ENCODE results near the gene TRIM17. TPM values are rescaled to one million over a fixed set of nuclear protein-coding genes. Genes with fewer than 3 reads are reported as not detected.

TRIM17 gene
- total RNA-seq, 1 experiment from 2014 or later, result not detected

- TF ChIP-seq ZBTB33 (IDR thresholded peaks at IDR 0.05; ENCODE audit: extremely low read depth, insufficient replicate concordance, low read length) (no peak), POLR2AphosphoS5 (IDR thresholded peaks at IDR 0.05; ENCODE audit: low read depth, low read length) (no peak), REST (IDR thresholded peaks at IDR 0.05; ENCODE audit: low read depth) (no peak)
Observed at GRCh38 chr1:228413241-228414010, 3.2 kb downstream of the TRIM17 start (continued).

- H3K27me3 ChIP-seq (ENCODE audit: insufficient read depth, low read length), result no peaks in the 10 kb centered on the region
- BruUV-seq (replicated peaks), result no TSS peak
- intact Hi-C loops (cut with micrococcal nuclease), result no loop called here
- ChIA-PET RAD21 (ENCODE audit: low non-redundant PET in 1 of 2, low total read pairs in 2 of 2, uncharacterized antibody in 2 of 2, unreplicated experiment in 2 of 2) (no interaction called here), POLR2A (interaction anchor here (1.7 kb wide), 1 partner anchor 46 kb away, joined by 10 read pairs; a partner anchor contains a TSS), CTCF (no interaction called here)
- ATAC-seq, result no peak
- no peak overlapping the region for H3K4me3 ChIP-seq (replicated peaks in 1 of 2; ENCODE audit: low read depth in 1 of 2, low read length in 2 of 2)
- no peaks in the 10 kb centered on the region; a peak in 1 of 4 replicates for H3K36me3 ChIP-seq (ENCODE audit: control insufficient read depth in 1 of 2, insufficient read depth in 2 of 2, low read length in 2 of 2)
- no peak overlapping the region for H2AFZ ChIP-seq (ENCODE audit: low read depth, low read length, poor library complexity, severe bottlenecking)
- DNase-seq (ENCODE audit: low read depth, low spot score), result no peak
- no peak for TF ChIP-seq JUND (IDR thresholded peaks at IDR 0.05)
- no peaks in the 10 kb centered on the region for H3K9me2 ChIP-seq (ENCODE audit: insufficient read depth)
- peaks cover 5 to 12% of the 10 kb centered on the region in 2 experiments for H3K4me1 ChIP-seq (ENCODE audit: control insufficient read depth in 1 of 2, insufficient read depth in 2 of 2, low read length in 2 of 2)
- no peaks in the 10 kb centered on the region for H4K20me1 ChIP-seq (ENCODE audit: insufficient read depth)
- H3K4me2 ChIP-seq (ENCODE audit: low read length), result no peak overlapping the region
- H3K9ac ChIP-seq (ENCODE audit: low read length), result no peak overlapping the region
- no peak overlapping the region for H3K27ac ChIP-seq (ENCODE audit: low read depth, low read length)
- no peaks in the 10 kb centered on the region for H3K9me3 ChIP-seq (ENCODE audit: control insufficient read depth in 1 of 2, insufficient read depth in 1 of 2, low read depth in 1 of 2, low read length in 2 of 2)
- no peaks in the 10 kb centered on the region for H3K79me2 ChIP-seq (ENCODE audit: insufficient read depth, low read length)
Observed at GRCh38 chr1:228411548-228412430, 4.9 kb downstream of the TRIM17 start.

Data from HCT116 (cell line).